Spleen (tissue), 7 donors: ENCODE results near the gene MGRN1.

Source experiments
- POLR2A ChIP-seq, 3 donors: fragments of 450-650 bp; IDR thresholded peaks; one replicate each; pipeline ENCODE4 v1.5.1; 2017; ENCODE audit warnings: antibody characterized with exemption in 3 of 3, mild to moderate bottlenecking in 1 of 3
- POLR2AphosphoS5 ChIP-seq, 3 donors: sonication (generic); formaldehyde crosslinking; IDR thresholded peaks; one replicate each; pipeline ENCODE4 v1.5.1; 2017; ENCODE audit warnings: antibody characterized with exemption in 3 of 3
- TF ChIP-seq, protein P1 (sequence below), 11 experiments: fragments of 200-600 bp in 7 of 11; fragments of 450-650 bp in 4 of 11; sonication (generic) in 4 of 11; IDR thresholded peaks in 8 of 11; conservative IDR thresholded peaks in 3 of 11; 1 replicate in 7 of 11; 2 replicates in 4 of 11; pipeline versions ENCODE4 v1.4.0 to v1.8.0; 2016 to 2021; ENCODE audit warnings: antibody characterized with exemption in 11 of 11, inconsistent platforms in 4 of 11, mild to moderate bottlenecking in 1 of 11
- donor health status: DM: no; HTN: no; CAD: no; lungs with moderate emphysema.
- donor health status: DM: no; HTN: no; CAD: no.
- donor health status: DM: no; HTN: no; CAD: no.

DNA sequence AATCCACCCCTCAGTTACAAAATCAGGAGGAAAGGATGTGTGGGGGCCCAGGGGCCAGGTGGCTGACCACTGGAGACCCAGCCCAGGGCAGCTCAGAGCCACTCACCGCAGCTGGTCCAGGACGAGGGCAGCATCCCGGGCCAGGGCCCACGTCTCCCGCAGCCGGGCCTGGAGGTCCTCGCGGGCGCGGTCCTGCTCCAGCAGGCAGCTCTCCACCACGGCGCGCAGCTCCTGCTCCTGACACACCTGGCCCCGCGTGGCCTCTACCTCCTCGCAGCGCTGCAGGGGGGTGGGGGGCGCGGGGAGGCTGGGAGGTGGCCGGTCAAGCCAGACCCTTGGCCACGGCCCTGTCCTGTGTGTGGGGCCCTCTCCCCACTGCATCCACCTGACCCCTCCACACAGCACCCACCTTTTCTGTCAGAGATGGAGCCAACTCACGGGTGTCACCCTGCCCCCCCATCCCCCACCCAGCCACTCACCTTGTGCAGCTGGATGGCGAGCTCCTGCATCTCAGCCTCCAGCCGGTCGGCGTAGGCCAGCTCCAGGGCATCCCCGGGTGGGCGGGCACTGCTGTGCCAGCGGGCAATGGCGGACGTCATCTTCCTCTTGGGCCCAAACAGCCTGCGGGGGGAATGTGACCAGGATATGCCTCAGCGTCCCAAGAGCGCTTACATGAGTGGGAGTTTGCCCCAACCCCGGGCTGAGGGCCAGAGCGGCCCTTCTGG lies 73.9 kb downstream of the MGRN1 start:
- TF ChIP-seq POLR2AphosphoS5 (IDR thresholded peaks at IDR 0.05) (peak in 2 of 3 donors; percentile 19 to 60), POLR2A (IDR thresholded peaks at IDR 0.05) (no peak)
- TF ChIP-seq, protein P1, sequence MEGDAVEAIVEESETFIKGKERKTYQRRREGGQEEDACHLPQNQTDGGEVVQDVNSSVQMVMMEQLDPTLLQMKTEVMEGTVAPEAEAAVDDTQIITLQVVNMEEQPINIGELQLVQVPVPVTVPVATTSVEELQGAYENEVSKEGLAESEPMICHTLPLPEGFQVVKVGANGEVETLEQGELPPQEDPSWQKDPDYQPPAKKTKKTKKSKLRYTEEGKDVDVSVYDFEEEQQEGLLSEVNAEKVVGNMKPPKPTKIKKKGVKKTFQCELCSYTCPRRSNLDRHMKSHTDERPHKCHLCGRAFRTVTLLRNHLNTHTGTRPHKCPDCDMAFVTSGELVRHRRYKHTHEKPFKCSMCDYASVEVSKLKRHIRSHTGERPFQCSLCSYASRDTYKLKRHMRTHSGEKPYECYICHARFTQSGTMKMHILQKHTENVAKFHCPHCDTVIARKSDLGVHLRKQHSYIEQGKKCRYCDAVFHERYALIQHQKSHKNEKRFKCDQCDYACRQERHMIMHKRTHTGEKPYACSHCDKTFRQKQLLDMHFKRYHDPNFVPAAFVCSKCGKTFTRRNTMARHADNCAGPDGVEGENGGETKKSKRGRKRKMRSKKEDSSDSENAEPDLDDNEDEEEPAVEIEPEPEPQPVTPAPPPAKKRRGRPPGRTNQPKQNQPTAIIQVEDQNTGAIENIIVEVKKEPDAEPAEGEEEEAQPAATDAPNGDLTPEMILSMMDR (IDR thresholded peaks at IDR 0.05 in 8 of 11, conservative IDR thresholded peaks at IDR 0.05 in 3 of 11): no peak
